Skeletal muscle tissue (tissue), 4 donors: Measurements from ENCODE around the gene KIR3DL2. TPM values are rescaled to one million over a fixed set of nuclear protein-coding genes. Genes with fewer than 3 reads are reported as not detected.
"Not testable (repeated sequence)": the region's sequence is repeated elsewhere in the genome, so short reads cannot be mapped to it uniquely, and the experiment has no call there.

ENCODE experiments used
- H3K27ac ChIP-seq: one replicate; pipeline ENCODE4 v1.7.0; 2013; ENCODE audit warnings: mild to moderate bottlenecking, low read depth, low read length, inconsistent platforms
- H3K27me3 ChIP-seq, 3 donors: one replicate each; pipeline ENCODE4 v1.7.0; 2013; ENCODE audit warnings: low read length in 3 of 3; ENCODE audit not compliant: control insufficient read depth in 3 of 3, insufficient read depth in 3 of 3
- H3K36me3 ChIP-seq, 3 donors: one replicate each; pipeline ENCODE4 v1.7.0; 2013; ENCODE audit warnings: low read length in 3 of 3; ENCODE audit not compliant: control insufficient read depth in 3 of 3, insufficient read depth in 3 of 3
- H3K4me1 ChIP-seq, 3 donors: one replicate each; pipeline ENCODE4 v1.7.0; 2013; ENCODE audit warnings: low read length in 3 of 3, mild to moderate bottlenecking in 3 of 3; ENCODE audit not compliant: control insufficient read depth in 3 of 3, insufficient read depth in 3 of 3
- H3K4me3 ChIP-seq, 3 donors: one replicate each; pipeline ENCODE4 v1.7.0; 2013; ENCODE audit warnings: low read length in 3 of 3
- H3K9ac ChIP-seq, 3 donors: one replicate each; pipeline ENCODE4 v1.7.0; 2013; ENCODE audit warnings: low read length in 3 of 3, mild to moderate bottlenecking in 3 of 3, moderate library complexity in 2 of 3, low read depth in 1 of 3
- H3K9me3 ChIP-seq, 3 donors: one replicate each; pipeline ENCODE4 v1.7.0; 2013; ENCODE audit warnings: low read length in 3 of 3; ENCODE audit not compliant: control insufficient read depth in 3 of 3
- total RNA-seq: library from RNA; depleted of rRNA; stranded (reverse); fragments of >200 nt; gene quantifications from one replicate; pipeline ENCODE4 v1.2.3, GENCODE V29; 2014
- donor health status: Osteomylitis.

KIR3DL2 gene
- total RNA-seq, 1 donor from 2014 or later = not detected

- not testable (repeated sequence) for H3K27me3 ChIP-seq, H3K27ac ChIP-seq, H3K36me3 ChIP-seq, H3K9ac ChIP-seq, H3K4me3 ChIP-seq, H3K4me1 ChIP-seq, H3K9me3 ChIP-seq
Observed at GRCh38 chr19:54863459-54863858, 13.2 kb downstream of the KIR3DL2 start.

- Histone ChIP-seq H3K4me3 (no peak overlapping the region), H3K9ac (no peak overlapping the region), H3K4me1 (no peaks in the 10 kb centered on the region), H3K27me3 (peaks cover 0 to under 1% (median 0%) of the 10 kb centered on the region in 3 donors), H3K9me3 (no peaks in the 10 kb centered on the region), H3K27ac (no peak overlapping the region), H3K36me3 (no peaks in the 10 kb centered on the region)
Observed at GRCh38 chr19:54871696-54872095, 21.5 kb downstream of the KIR3DL2 start.

DNA sequence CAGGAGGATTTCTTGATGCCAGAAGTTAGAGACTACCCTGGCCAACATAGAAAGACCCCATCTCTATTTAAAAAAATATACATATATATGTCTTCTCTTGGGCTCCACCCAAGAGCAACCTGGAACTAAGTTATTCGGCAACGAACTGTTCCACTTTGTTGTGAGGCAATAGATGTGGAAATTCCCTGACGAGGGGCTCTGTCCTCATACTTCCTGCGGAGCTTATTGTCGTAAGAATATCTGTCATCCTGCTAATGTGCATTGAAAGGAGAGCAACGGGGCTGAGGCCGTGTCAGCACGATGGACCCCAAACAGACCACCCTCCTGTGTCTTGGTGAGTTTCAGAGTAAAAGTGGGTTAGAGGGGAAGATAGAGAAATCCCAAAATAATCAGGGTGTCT is 23.7 kb downstream of the KIR3DL2 start, which contains the start of gene FCAR:
FCAR (plus strand) TSS at position 246 of the 400 bp plus-strand sequence; CDS start at position 301, 55 bp downstream.
- H3K9ac ChIP-seq = no peak within 1 kb of the TSS
- H3K4me1 ChIP-seq = no peaks in the 10 kb centered on the region
- no peaks in the 10 kb centered on the region for H3K36me3 ChIP-seq
- H3K4me3 ChIP-seq = no peak within 1 kb of the TSS
- H3K27ac ChIP-seq = no peak within 1 kb of the TSS
- no peaks in the 10 kb centered on the region for H3K9me3 ChIP-seq
- H3K27me3 ChIP-seq = no peaks in the 10 kb centered on the region

DNA sequence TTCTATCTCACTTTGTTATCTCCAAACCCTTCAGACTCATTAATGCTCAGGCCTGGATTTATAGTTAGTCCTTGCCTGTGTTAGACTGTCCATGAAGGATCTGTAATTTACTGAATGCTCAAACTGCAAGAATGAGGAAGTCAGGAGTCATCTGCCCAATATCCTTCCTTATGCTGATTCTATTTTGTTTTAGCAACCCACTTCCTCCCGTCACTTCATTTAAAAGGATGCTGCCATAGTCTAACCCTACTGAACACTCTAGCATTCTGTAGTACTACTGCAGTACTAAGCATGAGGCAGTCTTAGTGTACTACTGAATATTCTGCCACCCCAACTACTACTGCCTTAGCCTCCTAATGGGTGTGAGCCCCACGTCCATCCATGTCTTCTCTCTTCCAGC is 25.3 kb downstream of the KIR3DL2 start:
- no peaks in the 10 kb centered on the region for H3K9me3 ChIP-seq
- H3K9ac ChIP-seq = no peak overlapping the region
- H3K4me1 ChIP-seq = no peaks in the 10 kb centered on the region
- H3K36me3 ChIP-seq = no peaks in the 10 kb centered on the region
- no peak overlapping the region for H3K27ac ChIP-seq
- H3K4me3 ChIP-seq = no peak overlapping the region
- no peaks in the 10 kb centered on the region for H3K27me3 ChIP-seq

- Histone ChIP-seq H3K36me3 (no peaks in the 10 kb centered on the region), H3K27ac (no peak overlapping the region), H3K4me1 (no peaks in the 10 kb centered on the region), H3K9me3 (peaks cover 0 to 3% (median 0%) of the 10 kb centered on the region in 3 donors), H3K9ac (no peak overlapping the region), H3K4me3 (no peak overlapping the region), H3K27me3 (peaks cover 0 to 5% (median 2%) of the 10 kb centered on the region in 3 donors)
Observed at GRCh38 chr19:54877471-54877870, 27.2 kb downstream of the KIR3DL2 start.

DNA sequence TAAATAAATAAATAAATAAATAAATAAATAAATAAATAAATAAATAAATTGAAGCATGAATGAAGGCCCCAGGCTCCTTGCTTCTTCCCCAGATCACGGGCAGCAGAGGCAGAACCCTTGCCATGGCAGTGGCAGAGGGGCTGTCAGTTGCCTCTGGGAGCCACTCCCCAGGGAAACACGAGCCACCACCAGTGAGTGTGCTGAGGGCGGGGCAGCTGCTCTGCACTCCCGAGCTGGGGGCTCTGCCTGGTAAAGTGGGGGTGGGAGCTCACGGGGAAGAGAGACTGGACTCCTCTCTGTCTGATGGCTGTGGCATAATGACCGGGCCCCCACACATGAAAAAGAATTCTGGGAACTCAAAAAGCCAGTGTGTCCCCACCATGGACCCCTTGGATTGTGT is 31.6 kb downstream of the KIR3DL2 start:
- Histone ChIP-seq H3K27ac (no peak overlapping the region), H3K27me3 (peaks cover 0 to 7% (median 2%) of the 10 kb centered on the region in 3 donors), H3K9ac (no peak overlapping the region), H3K4me3 (no peak overlapping the region), H3K4me1 (no peaks in the 10 kb centered on the region), H3K36me3 (no peaks in the 10 kb centered on the region), H3K9me3 (peaks cover 0 to 5% (median 0%) of the 10 kb centered on the region in 3 donors)

- H3K27me3 ChIP-seq = peaks cover 0 to 7% (median 2%) of the 10 kb centered on the region in 3 donors
Observed at GRCh38 chr19:54882758-54883157, 32.5 kb downstream of the KIR3DL2 start.

DNA sequence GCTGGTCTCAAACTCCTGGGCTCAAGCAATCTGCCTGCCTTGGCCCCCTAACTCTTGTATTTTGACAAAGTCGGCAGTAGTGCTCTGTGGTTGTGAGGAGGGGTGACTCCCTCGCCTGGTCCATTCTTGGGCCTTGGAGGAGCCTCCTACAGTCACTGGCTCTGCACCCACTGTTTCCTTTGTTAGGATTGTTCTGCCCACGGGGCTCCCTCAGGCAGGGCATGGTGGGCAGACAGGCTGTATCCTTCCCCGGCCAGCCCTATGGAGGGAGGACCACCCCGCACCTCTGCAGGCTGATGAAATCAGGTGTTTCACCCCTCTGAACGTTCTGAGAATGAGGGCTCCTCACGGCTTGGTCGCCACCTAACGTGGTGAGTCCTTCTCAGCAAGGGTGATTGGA is 33.0 kb downstream of the KIR3DL2 start:
- H3K9ac ChIP-seq = no peak overlapping the region
- no peak overlapping the region for H3K27ac ChIP-seq
- no peak overlapping the region for H3K4me3 ChIP-seq
- no peaks in the 10 kb centered on the region for H3K36me3 ChIP-seq
- no peaks in the 10 kb centered on the region for H3K4me1 ChIP-seq
- peaks cover 0 to 7% (median 2%) of the 10 kb centered on the region in 3 donors for H3K27me3 ChIP-seq
- peaks cover 0 to 5% (median 0%) of the 10 kb centered on the region in 3 donors for H3K9me3 ChIP-seq

More at GRCh38 chr19:54882758-54883157, 32.5 kb downstream of the KIR3DL2 start:
- Histone ChIP-seq H3K9ac (no peak overlapping the region), H3K27ac (no peak overlapping the region), H3K4me3 (no peak overlapping the region), H3K9me3 (peaks cover 0 to 5% (median 0%) of the 10 kb centered on the region in 3 donors), H3K36me3 (no peaks in the 10 kb centered on the region), H3K4me1 (no peaks in the 10 kb centered on the region)

GRCh38 chr19:54888239-54888638 is 38.0 kb downstream of the KIR3DL2 start:
- H3K27ac ChIP-seq = no peak overlapping the region
- H3K9ac ChIP-seq = no peak overlapping the region
- no peaks in the 10 kb centered on the region for H3K36me3 ChIP-seq
- no peak overlapping the region for H3K4me3 ChIP-seq
- H3K9me3 ChIP-seq = peaks cover 0 to 2% (median 0%) of the 10 kb centered on the region in 3 donors
- H3K27me3 ChIP-seq = peaks cover 0 to 6% (median 0%) of the 10 kb centered on the region in 3 donors
- H3K4me1 ChIP-seq = no peaks in the 10 kb centered on the region

DNA sequence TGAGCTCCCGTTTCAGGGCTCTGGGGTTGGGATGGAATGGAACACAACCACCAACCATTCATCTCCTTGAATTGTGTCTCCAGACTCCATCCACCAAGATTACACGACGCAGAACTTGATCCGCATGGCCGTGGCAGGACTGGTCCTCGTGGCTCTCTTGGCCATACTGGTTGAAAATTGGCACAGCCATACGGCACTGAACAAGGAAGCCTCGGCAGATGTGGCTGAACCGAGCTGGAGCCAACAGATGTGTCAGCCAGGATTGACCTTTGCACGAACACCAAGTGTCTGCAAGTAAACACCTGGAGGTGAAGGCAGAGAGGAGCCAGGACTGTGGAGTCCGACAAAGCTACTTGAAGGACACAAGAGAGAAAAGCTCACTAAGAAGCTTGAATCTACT is 39.3 kb downstream of the KIR3DL2 start:
- peaks cover 0 to 6% (median 0%) of the 10 kb centered on the region in 3 donors for H3K27me3 ChIP-seq
- no peaks in the 10 kb centered on the region for H3K4me1 ChIP-seq
- no peak overlapping the region for H3K27ac ChIP-seq
- no peaks in the 10 kb centered on the region for H3K9me3 ChIP-seq
- no peak overlapping the region for H3K4me3 ChIP-seq
- no peaks in the 10 kb centered on the region for H3K36me3 ChIP-seq
- H3K9ac ChIP-seq = no peak overlapping the region
